Spleen (tissue), 11 donors: ENCODE results near the gene FHIT. TPM values are rescaled to one million over a fixed set of nuclear protein-coding genes. Genes with fewer than 3 reads are reported as not detected.

ENCODE experiments used
- DNase-seq: peaks from one replicate; pipeline ENCODE4 v3.0.0-alpha.2; 2020
- H3K27ac ChIP-seq, 8 donors: fragments of 200-600 bp; sonication (generic) in 7 of 8; 1 replicate in 4 of 8; 2 replicates in 4 of 8; pipeline versions ENCODE4 v1.5.0 to v1.8.0; 2016 to 2021; ENCODE audit warnings: inconsistent platforms in 4 of 8, mild to moderate bottlenecking in 4 of 8, moderate library complexity in 1 of 8
- H3K27me3 ChIP-seq, 7 donors: fragments of 200-600 bp; sonication (generic) in 6 of 7; replicated peaks in 1 of 7; 1 replicate in 4 of 7; 2 replicates in 3 of 7; pipeline versions ENCODE4 v1.5.0 to v1.8.0; 2016 to 2021; ENCODE audit warnings: inconsistent platforms in 3 of 7, mild to moderate bottlenecking in 1 of 7
- H3K36me3 ChIP-seq, 6 donors: fragments of 200-600 bp; sonication (generic) in 5 of 6; 1 replicate in 4 of 6; 2 replicates in 2 of 6; pipeline versions ENCODE4 v1.5.0 to v1.8.0; 2016 to 2021; ENCODE audit warnings: inconsistent platforms in 2 of 6
- H3K4me1 ChIP-seq, 6 donors: fragments of 200-600 bp; sonication (generic) in 5 of 6; 1 replicate in 3 of 6; 2 replicates in 3 of 6; pipeline versions ENCODE4 v1.5.0 to v1.8.0; 2016 to 2021; ENCODE audit warnings: inconsistent platforms in 3 of 6
- H3K4me3 ChIP-seq, 8 donors: fragments of 200-600 bp; sonication (generic) in 7 of 8; 1 replicate in 4 of 8; 2 replicates in 4 of 8; pipeline versions ENCODE4 v1.5.0 to v1.8.0; 2016 to 2021; ENCODE audit warnings: inconsistent platforms in 4 of 8, mild to moderate bottlenecking in 4 of 8, moderate library complexity in 2 of 8
- H3K9me3 ChIP-seq, 8 donors: fragments of 200-600 bp; sonication (generic) in 7 of 8; 1 replicate in 4 of 8; 2 replicates in 4 of 8; pipeline versions ENCODE4 v1.5.0 to v1.8.0; 2016 to 2021; ENCODE audit warnings: inconsistent platforms in 4 of 8
- CTCF ChIP-seq, 11 experiments: fragments of 200-600 bp in 7 of 11; fragments of 450-650 bp in 4 of 11; sonication (generic) in 4 of 11; IDR thresholded peaks in 8 of 11; conservative IDR thresholded peaks in 3 of 11; 1 replicate in 7 of 11; 2 replicates in 4 of 11; pipeline versions ENCODE4 v1.4.0 to v1.8.0; 2016 to 2021; ENCODE audit warnings: antibody characterized with exemption in 11 of 11, inconsistent platforms in 4 of 11, mild to moderate bottlenecking in 1 of 11
- POLR2A ChIP-seq, 3 donors: fragments of 450-650 bp; IDR thresholded peaks; one replicate each; pipeline ENCODE4 v1.5.1; 2017; ENCODE audit warnings: antibody characterized with exemption in 3 of 3, mild to moderate bottlenecking in 1 of 3
- POLR2AphosphoS5 ChIP-seq, 3 donors: sonication (generic); formaldehyde crosslinking; IDR thresholded peaks; one replicate each; pipeline ENCODE4 v1.5.1; 2017; ENCODE audit warnings: antibody characterized with exemption in 3 of 3
- WGBS, 5 donors: extraction: QIAGEN DNeasy Blood & Tissue Kit in 3 of 5; methylation state at CpG; one replicate each; pipeline versions ENCODE4 v1.1.5 to v1.1.7; 2013 to 2018; 5-methylcytosine and 5-hydroxymethylcytosine counted together
- intact Hi-C: fragments of 100-400 bp; cut with DNase I; formaldehyde crosslinking; loops from one replicate; pipeline ENCODE4 v1.15.0; 2023; ENCODE audit warnings: low total_unique reads
- polyA plus RNA-seq, 3 donors: library from polyadenylated mRNA; stranded (reverse); fragments of 200-250 nt; gene quantifications; one replicate each; pipeline ENCODE4 v1.2.1, GENCODE V29; 2013
- total RNA-seq, 7 donors: library from RNA; depleted of rRNA in 3 of 7; stranded (reverse); fragments of >200 nt in 3 of 7; fragmentation: NEBNext Ultra II Directional in 4 of 7; extraction: Animal tissue kit (Norgen Biotek cat#: 25700) in 4 of 7; gene quantifications; one replicate each; pipeline versions ENCODE4 v1.1.0 to v1.2.1, GENCODE V29; 2016 to 2021
- donor health status: healthy with polysubstance abuse.
- donor health status: DM: no; HTN: no; CAD: no; lungs with moderate emphysema.
- donor health status: DM: no; HTN: no; CAD: no.
- donor health status: Bipolar disorder and iron deficiency.
- donor health status: healthy.
- donor health status: DM: no; HTN: no; CAD: no.
- donor health status: DM: yes; HTN: yes; CAD: no.

FHIT gene
- total and polyA plus RNA-seq, 10 donors: 4.1 to 23.1 (median 12.2) TPM

DNA sequence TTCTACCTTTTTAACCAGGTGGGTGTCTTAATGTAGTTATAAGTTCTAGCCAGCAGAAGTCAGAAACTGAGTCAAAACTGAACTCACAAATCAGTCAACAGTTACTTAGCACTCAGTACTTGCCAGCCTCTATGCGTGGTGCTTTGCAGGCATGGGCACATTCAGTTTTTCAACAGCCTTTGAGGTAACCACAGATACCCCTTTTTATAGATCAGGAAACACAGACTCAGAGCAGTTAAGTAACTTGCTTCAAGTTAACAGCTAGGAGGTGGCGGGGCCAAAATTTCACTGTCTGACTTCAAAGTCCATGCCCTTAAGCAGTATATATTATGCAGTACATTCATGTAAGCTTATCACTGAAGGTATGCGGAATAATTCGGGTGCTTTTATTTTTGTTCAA is 139.4 kb downstream of the FHIT start:
- Histone ChIP-seq H3K27me3 (no peaks in the 10 kb centered on the region), H3K4me1 (no peaks in the 10 kb centered on the region), H3K9me3 (no peaks in the 10 kb centered on the region), H3K36me3 (no peaks in the 10 kb centered on the region), H3K4me3 (no peak overlapping the region), H3K27ac (no peak overlapping the region)
- no peak for TF ChIP-seq CTCF (IDR thresholded peaks at IDR 0.05 in 8 of 11, conservative IDR thresholded peaks at IDR 0.05 in 3 of 11)
- no peak for TF ChIP-seq POLR2A (IDR thresholded peaks at IDR 0.05)
- no peak for TF ChIP-seq POLR2AphosphoS5 (IDR thresholded peaks at IDR 0.05)
- intact Hi-C loops: no loop called here
- 69 to 94% (median 83%) methylated on average over 4 of the region's 4 CpGs for WGBS, 5 donors
- no peak for DNase-seq

DNA sequence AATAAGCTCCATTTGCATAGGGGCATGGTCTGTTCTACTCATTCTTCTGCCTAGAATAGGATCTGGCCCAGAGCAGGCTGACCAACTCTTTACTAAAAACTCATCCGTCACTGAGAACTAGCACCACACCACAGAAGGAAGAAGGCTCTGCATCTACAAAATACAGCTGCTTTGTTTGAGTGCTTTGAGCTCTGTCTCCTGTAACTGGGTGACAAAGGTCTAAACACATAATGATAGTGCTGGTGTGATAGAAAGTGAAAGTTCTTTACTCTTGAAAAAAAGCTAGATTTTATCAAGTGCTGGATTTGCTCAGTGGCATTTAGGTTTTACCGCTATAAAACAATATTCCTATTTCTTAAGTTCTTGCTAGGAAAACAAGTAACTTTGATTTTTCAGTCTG is 140.7 kb downstream of the FHIT start:
- DNase-seq: no peak
- intact Hi-C loops: no loop called here
- H3K27me3 ChIP-seq: no peaks in the 10 kb centered on the region
- TF ChIP-seq POLR2AphosphoS5 (IDR thresholded peaks at IDR 0.05): no peak
- TF ChIP-seq POLR2A (IDR thresholded peaks at IDR 0.05): no peak
- TF ChIP-seq CTCF (IDR thresholded peaks at IDR 0.05 in 8 of 11, conservative IDR thresholded peaks at IDR 0.05 in 3 of 11): no peak
- H3K4me3 ChIP-seq: no peak overlapping the region
- peaks cover 0 to under 1% (median 0%) of the 10 kb centered on the region in 8 donors for H3K9me3 ChIP-seq
- H3K4me1 ChIP-seq: no peaks in the 10 kb centered on the region
- no peak overlapping the region for H3K27ac ChIP-seq
- 62 to 81% (median 75%) methylated on average over 2 of the region's 2 CpGs for WGBS, 5 donors
- H3K36me3 ChIP-seq: no peaks in the 10 kb centered on the region

DNA sequence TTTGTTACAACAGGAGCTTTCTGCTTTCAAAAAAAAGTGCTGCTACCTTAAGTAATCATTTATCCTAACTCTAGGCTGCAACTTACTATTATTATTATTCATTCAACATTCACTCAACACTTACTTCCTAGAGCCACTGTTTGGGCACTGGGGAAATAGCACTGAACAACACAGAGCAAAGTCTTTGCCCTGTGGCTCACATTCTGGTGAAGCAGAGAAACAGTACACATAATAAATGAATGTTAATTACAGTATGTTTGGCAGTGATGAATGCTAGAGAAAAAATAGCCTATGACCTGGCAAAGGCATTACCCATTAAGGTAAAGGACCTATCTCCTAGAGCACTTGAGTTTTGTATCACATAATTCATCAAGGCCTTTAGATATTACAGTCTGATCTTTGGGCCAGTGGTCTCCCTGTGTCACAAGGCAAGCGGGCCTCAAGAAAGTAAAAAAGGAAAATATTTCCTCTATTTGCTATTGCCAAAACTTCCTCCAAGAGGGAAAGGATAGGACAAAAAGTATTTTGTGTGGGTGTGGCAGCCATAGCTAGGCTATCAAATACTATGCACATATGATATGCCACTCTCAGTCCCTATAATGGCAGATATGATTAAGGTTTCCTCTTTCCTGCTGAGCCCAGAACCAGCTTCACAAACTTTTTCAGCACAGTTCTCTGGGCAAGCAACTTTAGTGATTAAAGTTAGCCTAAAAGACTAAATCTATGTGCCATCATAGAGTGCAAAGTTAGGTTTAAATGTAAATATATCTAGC is 142.8 kb downstream of the FHIT start:
- Histone ChIP-seq H3K36me3 (no peaks in the 10 kb centered on the region), H3K4me3 (no peak overlapping the region), H3K27me3 (no peaks in the 10 kb centered on the region), H3K9me3 (peaks cover 0 to 11% (median 0%) of the 10 kb centered on the region in 8 donors), H3K4me1 (no peaks in the 10 kb centered on the region), H3K27ac (no peak overlapping the region)
- DNase-seq: no peak
- WGBS, 5 donors: 0 to 96% (median 0%) methylated on average over 1 of the region's 1 CpG
- intact Hi-C loops: no loop called here
- TF ChIP-seq POLR2A (IDR thresholded peaks at IDR 0.05) (no peak), CTCF (IDR thresholded peaks at IDR 0.05 in 8 of 11, conservative IDR thresholded peaks at IDR 0.05 in 3 of 11) (no peak), POLR2AphosphoS5 (IDR thresholded peaks at IDR 0.05) (no peak)

DNA sequence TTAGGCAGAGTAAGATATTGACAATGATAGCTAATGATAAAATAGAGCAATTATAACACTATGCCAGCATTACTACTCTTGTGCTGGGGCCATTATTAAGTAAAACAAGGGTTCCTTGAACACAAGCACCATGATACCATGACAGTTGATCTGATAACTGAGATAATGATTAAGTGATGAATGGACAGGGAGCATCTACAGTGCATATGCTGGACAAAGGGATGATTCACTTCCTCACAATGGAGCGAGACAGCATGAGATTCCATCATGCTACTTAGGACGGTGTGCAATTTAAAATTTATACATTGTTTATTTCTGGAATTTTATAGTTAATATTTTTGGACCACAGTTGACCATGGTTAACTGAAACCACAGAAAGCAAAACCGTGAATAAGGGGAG is 156.6 kb downstream of the FHIT start:
- WGBS, 5 donors: 87 to 96% (median 92%) methylated on average over 3 of the region's 3 CpGs
- TF ChIP-seq CTCF (IDR thresholded peaks at IDR 0.05 in 8 of 11, conservative IDR thresholded peaks at IDR 0.05 in 3 of 11) (no peak), POLR2A (IDR thresholded peaks at IDR 0.05) (no peak), POLR2AphosphoS5 (IDR thresholded peaks at IDR 0.05) (no peak)
- intact Hi-C loops: no loop called here
- H3K4me3 ChIP-seq: no peak overlapping the region
- no peak for DNase-seq
- H3K36me3 ChIP-seq: no peaks in the 10 kb centered on the region
- no peaks in the 10 kb centered on the region for H3K27me3 ChIP-seq
- H3K9me3 ChIP-seq: no peaks in the 10 kb centered on the region
- H3K27ac ChIP-seq: no peak overlapping the region
- H3K4me1 ChIP-seq: no peaks in the 10 kb centered on the region
